Neural progenitor cell (in vitro differentiated cells): ENCODE data around the gene MICALL2. TPM values are rescaled to one million over a fixed set of nuclear protein-coding genes. Genes with fewer than 3 reads are reported as not detected.

Experiments
- DNase-seq: peaks from one replicate; pipeline ENCODE4 v3.0.0-alpha.2; 2016; ENCODE audit warnings: low spot score
- H2AFZ ChIP-seq: fragments of 200-600 bp; sonication (generic); replicated peaks from 2 replicates; pipeline ENCODE4 v1.6.1; 2016; ENCODE audit warnings: antibody characterized with exemption
- H3F3A ChIP-seq: fragments of 200-600 bp; sonication (generic); 2 replicates; pipeline ENCODE4 v1.6.1; 2016; ENCODE audit warnings: antibody characterized with exemption, low read depth
- H3K27ac ChIP-seq: fragments of 200-600 bp; sonication (generic); 2 replicates; pipeline ENCODE4 v1.5.1; 2016; ENCODE audit warnings: mild to moderate bottlenecking
- H3K27me3 ChIP-seq: fragments of 200-600 bp; sonication (generic); 2 replicates; pipeline ENCODE4 v1.6.1; 2016; ENCODE audit warnings: mild to moderate bottlenecking, moderate library complexity
- H3K36me3 ChIP-seq: fragments of 200-600 bp; sonication (generic); 2 replicates; pipeline ENCODE4 v1.5.1; 2016
- H3K4me1 ChIP-seq: fragments of 200-600 bp; sonication (generic); 2 replicates; pipeline ENCODE4 v1.6.1; 2016; ENCODE audit warnings: mixed run types
- H3K4me2 ChIP-seq: fragments of 200-600 bp; sonication (generic); 2 replicates; pipeline ENCODE4 v1.6.1; 2016
- H3K4me3 ChIP-seq: fragments of 200-600 bp; sonication (generic); 2 replicates; pipeline ENCODE4 v1.5.1; 2016
- H3K79me2 ChIP-seq: fragments of 200-600 bp; sonication (generic); 2 replicates; pipeline ENCODE4 v1.6.1; 2016; ENCODE audit warnings: low read depth
- H3K9ac ChIP-seq: fragments of 200-600 bp; sonication (generic); 2 replicates; pipeline ENCODE4 v1.6.1; 2016
- H3K9me3 ChIP-seq: fragments of 200-600 bp; sonication (generic); 2 replicates; pipeline ENCODE4 v1.5.1; 2016; ENCODE audit warnings: low read depth
- H4K20me1 ChIP-seq: fragments of 200-600 bp; sonication (generic); 2 replicates; pipeline ENCODE4 v1.6.1; 2016; ENCODE audit warnings: low read depth
- H3K27ac Mint-ChIP-seq: 3 replicates; pipeline ENCODE4 v1.8.0; 2021; ENCODE audit warnings: mixed read lengths
- H3K27me3 Mint-ChIP-seq: 2 replicates; pipeline ENCODE4 v1.8.0; 2022; ENCODE audit warnings: low read depth, mild to moderate bottlenecking, inconsistent platforms, moderate library complexity, mixed read lengths; ENCODE audit not compliant: insufficient read depth
- H3K36me3 Mint-ChIP-seq: 3 replicates; pipeline ENCODE4 v1.8.0; 2021; ENCODE audit warnings: mixed read lengths
- H3K4me1 Mint-ChIP-seq: 3 replicates; pipeline ENCODE4 v1.8.0; 2021; ENCODE audit warnings: mixed read lengths
- H3K4me3 Mint-ChIP-seq: 3 replicates; pipeline ENCODE4 v1.8.0; 2021; ENCODE audit warnings: mild to moderate bottlenecking, moderate library complexity, mixed read lengths
- H3K9me3 Mint-ChIP-seq: 3 replicates; pipeline ENCODE4 v1.8.0; 2020; ENCODE audit warnings: mixed read lengths
- CTCF ChIP-seq: fragments of 200-600 bp; sonication (generic); IDR thresholded peaks from 2 replicates; pipeline ENCODE4 v1.5.1; 2017; ENCODE audit warnings: antibody characterized with exemption, mild to moderate bottlenecking
- EZH2 ChIP-seq: fragments of 200-600 bp; sonication (generic); IDR thresholded peaks from 2 replicates; pipeline ENCODE4 v1.6.1; 2017; ENCODE audit warnings: antibody characterized with exemption, mild to moderate bottlenecking, moderate library complexity
- EZH2phosphoT487 ChIP-seq: fragments of 200-600 bp; sonication (generic); IDR thresholded peaks from 2 replicates; pipeline ENCODE4 v1.6.1; 2017; ENCODE audit warnings: antibody characterized with exemption
- total RNA-seq: library from RNA; depleted of rRNA; stranded (reverse); fragments of >200 nt; gene quantifications from 2 replicates; pipeline ENCODE4 v1.2.3, GENCODE V29; 2015; ENCODE audit warnings: low replicate concordance

The MICALL2 gene
- total RNA-seq, 1 donor from 2014 or later = 6.0 TPM

DNA sequence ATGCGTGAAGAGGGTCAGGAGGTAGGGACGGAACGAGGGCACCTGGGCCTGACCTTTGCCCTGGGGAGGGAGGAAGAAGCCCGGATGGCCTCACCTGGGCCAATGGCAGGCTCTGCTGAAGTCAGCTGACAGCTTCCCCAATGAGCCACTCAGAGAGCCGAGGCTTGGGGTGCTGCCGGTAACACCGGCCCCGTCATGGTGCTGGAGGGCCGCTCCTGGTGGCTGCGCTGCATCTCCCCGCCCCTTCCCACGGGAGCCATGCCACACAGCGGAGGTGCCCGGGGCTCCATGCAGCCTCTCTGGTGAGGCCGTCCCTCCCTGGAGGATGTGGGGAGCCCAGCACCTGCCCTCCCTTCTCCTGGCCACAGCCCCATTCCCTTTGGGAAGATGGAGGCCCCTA lies 17.6 kb upstream of the MICALL2 start:
- Histone ChIP-seq H4K20me1 (peaks cover 5% of the 10 kb centered on the region), H2AFZ (no peak overlapping the region), H3K9ac (no peak overlapping the region), H3F3A (no peaks in the 10 kb centered on the region), H3K27ac (no peak overlapping the region), H3K79me2 (no peaks in the 10 kb centered on the region), H3K4me2 (no peak overlapping the region), H3K27me3 (no peaks in the 10 kb centered on the region), H3K4me3 (no peak overlapping the region), H3K9me3 (no peaks in the 10 kb centered on the region), H3K36me3 (no peaks in the 10 kb centered on the region), H3K4me1 (no peaks in the 10 kb centered on the region)
- Mint-ChIP-seq H3K4me3 (no peak overlapping the region), H3K36me3 (peaks cover 3% of the 10 kb centered on the region), H3K27ac (no peak overlapping the region), H3K4me1 (no peaks in the 10 kb centered on the region), H3K9me3 (no peaks in the 10 kb centered on the region), H3K27me3 (peaks cover 4% of the 10 kb centered on the region)
- DNase-seq = no peak
- TF ChIP-seq EZH2 = no peak
- TF ChIP-seq EZH2phosphoT487 = no peak
- TF ChIP-seq CTCF = no peak

DNA sequence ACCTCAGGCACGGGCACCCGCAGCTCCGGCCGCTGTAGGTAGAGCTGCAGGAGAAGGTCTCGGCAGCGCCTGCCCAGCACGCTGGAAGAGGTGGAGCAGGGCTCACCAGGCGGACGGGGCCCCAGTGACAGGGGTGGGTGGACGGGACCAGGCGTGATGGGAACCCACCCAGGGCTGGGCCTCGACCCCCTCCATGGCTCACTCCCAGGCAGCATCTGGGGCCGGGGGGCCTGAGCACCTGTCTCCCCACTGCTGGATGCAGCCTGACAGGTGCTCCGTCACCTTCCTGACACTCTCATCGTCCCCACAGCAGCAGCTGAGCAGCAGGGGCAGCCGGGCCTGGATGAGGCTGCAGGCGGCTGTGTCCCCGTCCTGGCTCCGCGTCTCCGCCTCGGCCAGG lies 16.7 kb upstream of the MICALL2 start:
- Histone ChIP-seq H3K27ac (no peak overlapping the region), H3K4me3 (no peak overlapping the region), H3K4me1 (no peaks in the 10 kb centered on the region), H3K27me3 (no peaks in the 10 kb centered on the region), H4K20me1 (peaks cover 5% of the 10 kb centered on the region), H2AFZ (no peak overlapping the region), H3K9ac (no peak overlapping the region), H3K4me2 (no peak overlapping the region), H3F3A (no peaks in the 10 kb centered on the region), H3K9me3 (no peaks in the 10 kb centered on the region), H3K79me2 (no peaks in the 10 kb centered on the region), H3K36me3 (no peaks in the 10 kb centered on the region)
- Mint-ChIP-seq H3K4me1 (no peaks in the 10 kb centered on the region), H3K27me3 (peaks cover 4% of the 10 kb centered on the region), H3K9me3 (no peaks in the 10 kb centered on the region), H3K4me3 (no peak overlapping the region), H3K27ac (no peak overlapping the region), H3K36me3 (peaks cover 3% of the 10 kb centered on the region)
- TF ChIP-seq CTCF = no peak
- TF ChIP-seq EZH2 = no peak
- no peak for DNase-seq

- Mint-ChIP-seq H3K27me3 (peaks cover 4% of the 10 kb centered on the region), H3K4me3 (no peak overlapping the region), H3K4me1 (no peaks in the 10 kb centered on the region), H3K9me3 (no peaks in the 10 kb centered on the region), H3K36me3 (peaks cover 3% of the 10 kb centered on the region), H3K27ac (no peak overlapping the region)
- TF ChIP-seq EZH2phosphoT487 (no peak), EZH2 (no peak), CTCF (no peak)
- H3K4me3 ChIP-seq = no peak overlapping the region
- no peak for DNase-seq
- no peak overlapping the region for H3K4me2 ChIP-seq
- peaks cover 5% of the 10 kb centered on the region for H4K20me1 ChIP-seq
- H3K9me3 ChIP-seq = no peaks in the 10 kb centered on the region
- no peaks in the 10 kb centered on the region for H3K27me3 ChIP-seq
- no peaks in the 10 kb centered on the region for H3K4me1 ChIP-seq
- H3K36me3 ChIP-seq = no peaks in the 10 kb centered on the region
- no peak overlapping the region for H2AFZ ChIP-seq
- no peaks in the 10 kb centered on the region for H3F3A ChIP-seq
- H3K9ac ChIP-seq = no peak overlapping the region
- no peaks in the 10 kb centered on the region for H3K79me2 ChIP-seq
- no peak overlapping the region for H3K27ac ChIP-seq
Measured at GRCh38 chr7:1475393-1475792, 16.1 kb upstream of the MICALL2 start.

DNA sequence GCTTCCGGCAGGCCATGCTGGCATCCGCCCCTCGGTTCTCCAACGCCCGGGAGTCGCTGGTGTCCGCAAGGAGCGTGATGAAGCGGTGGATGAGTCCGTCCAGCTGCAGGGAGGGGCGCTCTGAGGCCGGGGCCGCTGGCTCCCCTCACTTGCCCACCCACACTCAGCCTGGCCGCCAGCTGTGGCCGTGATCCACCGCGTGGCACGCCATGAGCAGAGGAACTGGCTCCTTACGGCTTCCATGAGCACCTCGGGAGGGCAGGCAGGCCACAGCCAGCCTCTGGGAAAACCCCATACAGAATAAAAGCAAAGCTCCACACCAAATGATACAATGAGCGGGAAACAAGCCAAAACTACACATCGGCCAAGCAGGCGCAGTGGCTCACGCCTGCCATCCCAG lies 15.5 kb upstream of the MICALL2 start:
- DNase-seq = no peak
- Histone ChIP-seq H4K20me1 (peaks cover 5% of the 10 kb centered on the region), H3K9me3 (no peaks in the 10 kb centered on the region), H3F3A (no peaks in the 10 kb centered on the region), H3K4me2 (no peak overlapping the region), H3K4me1 (no peaks in the 10 kb centered on the region), H3K27ac (no peak overlapping the region), H3K36me3 (no peaks in the 10 kb centered on the region), H3K27me3 (no peaks in the 10 kb centered on the region), H3K4me3 (no peak overlapping the region), H2AFZ (no peak overlapping the region), H3K9ac (no peak overlapping the region), H3K79me2 (no peaks in the 10 kb centered on the region)
- H3K4me3 Mint-ChIP-seq = no peak overlapping the region
- peaks cover 4% of the 10 kb centered on the region for H3K27me3 Mint-ChIP-seq
- no peaks in the 10 kb centered on the region for H3K4me1 Mint-ChIP-seq
- TF ChIP-seq CTCF (no peak), EZH2phosphoT487 (no peak), EZH2 (no peak)
- peaks cover 3% of the 10 kb centered on the region for H3K36me3 Mint-ChIP-seq
- no peak overlapping the region for H3K27ac Mint-ChIP-seq
- no peaks in the 10 kb centered on the region for H3K9me3 Mint-ChIP-seq
